ENCODE measurements around the gene RSPH1.

Gene RSPH1

GRCh38 chr21:42493109-42494060, 2.6 kb downstream of the RSPH1 start:
- Histone ChIP-seq H3K27ac (no peak overlapping the region), H3K4me3 (no peak overlapping the region)

DNA sequence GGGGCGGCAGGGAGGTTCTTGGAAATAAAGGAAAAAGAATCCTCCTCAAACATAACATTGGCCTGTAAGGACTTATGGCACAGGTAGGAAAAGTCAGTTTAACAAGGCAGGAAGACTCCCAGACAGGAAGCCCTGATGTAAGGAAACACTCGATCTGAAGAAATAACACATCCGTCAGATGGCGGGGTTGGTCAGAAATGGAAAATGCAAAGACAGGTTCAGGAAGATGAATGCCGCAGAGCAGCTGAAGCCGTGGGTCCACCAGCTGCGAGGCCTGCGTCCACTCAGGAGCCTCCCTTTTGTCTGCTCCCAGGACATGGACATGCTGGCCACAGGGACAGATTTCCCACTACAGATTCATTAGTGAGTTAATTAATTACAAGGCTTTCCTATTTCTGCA, 3.8 kb downstream of the RSPH1 start:
- H3K27ac ChIP-seq, result no peak overlapping the region
- no peak overlapping the region for H3K4me3 ChIP-seq

DNA sequence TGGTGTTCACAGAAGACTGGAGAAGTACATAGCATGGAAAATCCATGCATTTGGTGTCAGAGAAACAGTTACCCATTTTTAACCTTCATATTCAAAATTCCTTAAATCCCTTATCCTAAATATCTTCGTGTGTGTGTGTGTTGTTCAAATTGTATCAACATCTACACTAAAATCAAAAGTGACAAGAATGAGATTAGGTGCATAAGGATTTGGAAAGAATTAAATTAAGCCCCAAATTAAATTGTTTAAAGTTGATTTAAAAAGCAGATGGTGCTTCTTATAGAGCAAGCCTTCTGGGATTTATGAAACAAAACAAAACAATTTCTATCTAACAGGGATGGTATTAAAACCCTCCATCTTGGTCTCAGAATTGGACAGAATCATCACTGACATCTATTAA, 4.7 kb downstream of the RSPH1 start:
- no peak overlapping the region for H3K27ac ChIP-seq

GRCh38 chr21:42490720-42491119, 5.3 kb downstream of the RSPH1 start:
- no peak overlapping the region for H3K4me3 ChIP-seq
- H3K27ac ChIP-seq, result no peak overlapping the region

More for the DNA sequence above, 4.7 kb downstream of the RSPH1 start:
- no peak overlapping the region for H3K4me3 ChIP-seq

- no peak overlapping the region for H3K27ac ChIP-seq
Measured at GRCh38 chr21:42489991-42490390, 6.0 kb downstream of the RSPH1 start.

GRCh38 chr21:42489006-42489563, 6.9 kb downstream of the RSPH1 start:
- Histone ChIP-seq H3K4me3 (no peak overlapping the region), H3K27ac (no peak overlapping the region)

More at GRCh38 chr21:42489991-42490390, 6.0 kb downstream of the RSPH1 start:
- H3K4me3 ChIP-seq, result no peak overlapping the region

- no peak overlapping the region for H3K4me3 ChIP-seq
- H3K27ac ChIP-seq, result no peak overlapping the region
Measured at GRCh38 chr21:42486531-42486930, 9.5 kb downstream of the RSPH1 start.

GRCh38 chr21:42486072-42486471, 10.0 kb downstream of the RSPH1 start:
- no peak overlapping the region for H3K4me3 ChIP-seq
- H3K27ac ChIP-seq, result no peak overlapping the region

GRCh38 chr21:42484966-42485365, 11.1 kb downstream of the RSPH1 start:
- H3K27ac ChIP-seq, result no peak overlapping the region
- H3K4me3 ChIP-seq, result no peak overlapping the region

GRCh38 chr21:42481169-42481568, 14.9 kb downstream of the RSPH1 start:
- Histone ChIP-seq H3K4me3 (no peak overlapping the region), H3K27ac (no peak overlapping the region)

DNA sequence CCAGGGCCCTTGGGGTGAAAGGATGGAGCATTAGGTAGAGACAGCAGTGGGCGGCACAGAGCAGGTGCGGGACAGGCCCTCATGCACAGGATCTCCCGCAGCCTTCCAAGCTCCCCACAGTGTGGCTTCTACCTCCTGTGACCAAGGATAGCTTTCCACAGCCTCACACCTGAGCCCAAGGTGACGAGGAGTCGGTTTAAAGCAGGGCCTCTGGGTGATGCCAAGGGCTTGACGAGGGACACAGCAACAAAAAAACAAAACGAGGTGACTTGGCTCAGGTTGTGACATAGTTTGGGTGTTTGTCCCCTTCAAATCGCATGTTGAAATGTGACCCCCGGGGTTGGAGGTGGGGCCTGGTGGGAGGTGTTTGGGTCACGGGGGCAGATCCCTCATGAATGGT, 15.3 kb downstream of the RSPH1 start:
- no peak overlapping the region for H3K4me3 ChIP-seq
- no peak overlapping the region for H3K27ac ChIP-seq

DNA sequence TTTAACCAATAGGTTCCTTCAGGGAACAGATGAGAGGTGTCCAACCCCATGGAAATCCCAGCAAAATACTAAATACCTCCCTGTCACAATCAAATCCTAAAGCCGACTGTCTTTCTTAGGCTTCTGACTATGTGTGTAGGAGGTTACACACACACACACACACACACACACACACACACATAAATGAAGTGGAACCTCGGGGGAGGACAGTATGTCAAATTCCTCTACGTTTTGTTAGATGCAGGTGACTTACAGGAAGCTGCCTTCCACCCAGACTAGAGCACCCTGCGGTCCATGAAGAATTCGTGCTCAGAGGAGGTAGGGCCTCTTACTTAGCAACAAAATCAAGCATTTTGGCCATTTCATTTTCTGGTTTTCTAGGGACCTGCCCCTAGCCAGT, 16.4 kb downstream of the RSPH1 start:
- Histone ChIP-seq H3K27ac (no peak overlapping the region), H3K4me3 (no peak overlapping the region)

DNA sequence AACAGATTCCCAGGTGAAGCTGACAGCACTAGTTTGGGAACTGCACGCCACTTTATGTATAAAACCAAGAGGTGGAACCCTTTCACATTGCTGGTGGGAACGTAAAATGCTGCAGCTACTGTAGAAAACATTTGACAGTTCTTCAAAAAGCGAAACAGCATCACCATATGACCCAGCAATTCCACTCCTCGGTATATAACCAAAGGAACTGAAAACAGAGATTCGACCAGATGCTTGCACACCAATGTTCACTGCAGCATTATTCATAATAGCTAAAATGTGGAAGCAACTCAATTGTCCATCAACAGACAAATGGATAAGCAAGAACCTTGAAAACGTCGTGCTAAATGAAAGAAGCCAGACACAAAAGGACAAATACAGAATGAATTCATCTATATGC, 17.5 kb downstream of the RSPH1 start:
- H3K4me3 ChIP-seq, result no peak overlapping the region
- no peak overlapping the region for H3K27ac ChIP-seq

GRCh38 chr21:42476388-42477331, 19.4 kb downstream of the RSPH1 start:
- no peak overlapping the region for H3K27ac ChIP-seq

GRCh38 chr21:42475526-42476387, 20.3 kb downstream of the RSPH1 start:
- no peak overlapping the region for H3K4me3 ChIP-seq
- no peak overlapping the region for H3K27ac ChIP-seq

More at GRCh38 chr21:42476388-42477331, 19.4 kb downstream of the RSPH1 start:
- H3K4me3 ChIP-seq, result no peak overlapping the region

DNA sequence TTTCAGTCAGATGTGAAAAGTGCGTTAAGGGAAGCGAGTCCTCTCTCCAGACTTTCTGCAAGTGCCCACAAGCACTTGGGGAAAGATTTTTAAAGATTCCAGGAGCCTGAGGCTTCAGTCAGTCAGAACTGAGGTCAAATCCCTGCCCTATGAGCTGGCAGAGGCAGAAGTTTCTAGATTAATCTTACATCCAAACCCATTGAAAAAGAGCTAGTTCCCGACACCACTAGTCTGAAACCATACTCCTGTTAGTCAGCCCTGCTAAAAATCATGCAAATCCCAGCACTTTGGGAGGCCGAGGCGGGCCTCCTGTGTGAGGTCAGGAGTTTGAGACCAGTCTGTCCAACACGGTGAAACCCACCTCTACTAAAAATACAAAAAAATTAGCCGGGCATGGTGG, 21.0 kb downstream of the RSPH1 start:
- no peak overlapping the region for H3K4me3 ChIP-seq
- no peak overlapping the region for H3K27ac ChIP-seq

DNA sequence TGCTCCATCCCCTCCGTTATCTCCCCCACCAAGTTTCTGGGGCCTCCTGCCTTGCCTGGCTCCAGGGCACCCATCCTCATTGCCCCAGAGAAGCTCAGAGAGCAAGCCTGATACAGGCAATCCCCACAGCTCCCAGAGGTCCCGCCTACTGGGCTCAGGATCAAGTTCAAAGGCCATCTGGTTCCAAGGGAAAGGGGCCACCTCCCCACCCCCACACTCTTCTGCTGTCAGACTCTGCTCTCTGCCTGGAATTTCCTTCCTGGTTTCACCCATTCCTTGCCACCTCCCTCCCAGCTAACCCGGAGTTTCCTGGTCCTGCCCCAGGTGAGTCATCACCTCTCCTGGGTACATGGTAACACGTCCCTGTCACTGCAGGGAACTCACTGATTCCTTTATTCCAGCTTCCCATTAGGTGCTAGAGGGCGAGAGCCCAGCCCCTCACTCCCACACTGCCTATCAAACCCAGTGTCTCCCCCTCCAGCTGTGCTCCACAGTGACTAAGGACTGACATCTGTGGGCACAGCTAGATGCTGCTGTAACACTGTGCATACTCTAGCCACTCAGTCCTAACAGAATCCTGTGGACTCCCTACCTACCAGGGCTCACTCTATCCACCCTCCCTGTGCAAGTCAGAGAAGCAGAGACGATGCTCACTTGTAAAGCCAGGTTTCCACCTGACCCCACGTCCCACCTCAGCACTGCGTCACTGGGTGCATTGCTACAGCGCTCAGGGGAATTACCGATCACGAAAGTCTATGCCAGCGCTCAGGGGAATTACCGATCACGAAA, 21.8 kb downstream of the RSPH1 start:
- no peak overlapping the region for H3K4me3 ChIP-seq
- peak overlapping the region in 4 of 21 experiments; percentile 29 to 71 (median 38) for H3K27ac ChIP-seq

DNA sequence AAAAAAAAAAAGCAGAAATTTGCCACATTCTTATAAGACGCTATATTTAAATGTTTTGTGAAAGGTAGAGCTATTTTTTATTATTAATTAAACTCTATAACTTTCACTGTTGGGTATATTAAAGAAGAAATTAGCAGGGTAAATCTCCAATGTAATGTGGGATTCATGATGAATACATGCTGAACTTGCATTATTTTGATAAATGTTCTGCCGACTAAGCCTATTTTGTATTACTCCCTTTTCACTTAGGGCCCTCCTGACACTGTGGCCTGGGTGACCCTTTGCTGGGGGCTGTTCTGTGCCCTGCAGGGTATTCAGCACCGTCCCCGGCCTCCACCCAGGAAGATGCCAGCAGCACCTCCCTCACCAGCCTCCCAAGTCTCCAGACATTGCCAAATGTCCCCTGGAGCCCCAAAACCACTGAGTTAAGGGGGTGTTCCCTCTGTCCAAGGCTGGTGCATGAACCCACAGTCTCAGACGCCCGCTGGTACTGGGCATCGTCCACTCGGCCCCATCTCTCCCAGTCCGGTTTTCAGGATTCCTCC, 22.5 kb downstream of the RSPH1 start:
- Histone ChIP-seq H3K4me3 (no peak overlapping the region), H3K27ac (peak overlapping the region in 4 of 21 experiments; percentile 29 to 71 (median 38))
